ENCODE data around the gene KRT6B. TPM values are rescaled to one million over a fixed set of nuclear protein-coding genes. Genes with fewer than 3 reads are reported as not detected.

Gene KRT6B
- total and polyA plus RNA-seq, 2 of the 8 experiments (the other 6 are each of a cell fraction or from before 2014, with no cell fraction given): not detected

- Histone ChIP-seq H3K9me3 (ENCODE audit: insufficient read depth in 2 of 2, low read depth in 1 of 2, low read length in 1 of 2) (no peaks in the 10 kb centered on the region), H4K8ac (ENCODE audit: extremely low read depth, insufficient read depth, low read length) (no peak overlapping the region), H2BK12ac (ENCODE audit: low read depth, low read length) (no peak overlapping the region), H3K36me3 (ENCODE audit: control insufficient read depth in 2 of 4, insufficient read depth in 4 of 4, low read length in 3 of 4) (no peaks in the 10 kb centered on the region), H3K27me3 (replicated peaks in 1 of 4; ENCODE audit: control insufficient read depth in 3 of 4, extremely low read depth in 1 of 4, insufficient read depth in 3 of 4, low read length in 3 of 4) (no peaks in the 10 kb centered on the region; a peak in 1 of 7 replicates), H3K79me1 (ENCODE audit: low read depth, low read length) (no peaks in the 10 kb centered on the region), H2BK15ac (ENCODE audit: low read length) (0 out of 2 replicates have a peak overlapping the region, but pooled peaks have one; percentile 73), H3K23me2 (ENCODE audit: low read depth, low read length) (no peaks in the 10 kb centered on the region; the same call in 1 of the 2 replicates), H4K20me1 (replicated peaks in 1 of 2; ENCODE audit: control insufficient read depth in 1 of 2, insufficient read depth in 2 of 2, low read length in 2 of 2) (no peaks in the 10 kb centered on the region), H2BK5ac (ENCODE audit: low read depth, low read length) (no peak overlapping the region), H2BK20ac (ENCODE audit: low read length) (no peak overlapping the region), H3K9ac (replicated peaks in 1 of 4; ENCODE audit: extremely low read depth in 1 of 4, low read depth in 3 of 4, low read length in 3 of 4) (no peak overlapping the region), H3K4me2 (ENCODE audit: insufficient read depth in 1 of 2, low read depth in 2 of 2, low read length in 2 of 2) (no peak overlapping the region), H4K91ac (replicated peaks; ENCODE audit: insufficient read length, low read length) (no peak overlapping the region), H3K18ac (ENCODE audit: extremely low read depth, low read length) (no peak overlapping the region), H2BK120ac (replicated peaks; ENCODE audit: low read depth, low read length) (no peak overlapping the region), H3K79me2 (ENCODE audit: control insufficient read depth in 1 of 2, insufficient read depth in 2 of 2, low read length in 2 of 2) (no peaks in the 10 kb centered on the region), H3K23ac (ENCODE audit: insufficient read length) (no peak overlapping the region), H3K4me1 (replicated peaks in 1 of 4; ENCODE audit: control insufficient read depth in 3 of 4, insufficient read depth in 4 of 4, low read length in 3 of 4) (peaks cover 5 to 10% (median 8%) of the 10 kb centered on the region in 4 experiments; a peak in 6 of 7 replicates), H4K5ac (ENCODE audit: insufficient read length, low read depth, low read length) (no peak overlapping the region), H3K14ac (ENCODE audit: insufficient read length) (no peak overlapping the region), H3K4ac (replicated peaks; ENCODE audit: insufficient read length, low read depth, low read length) (no peak overlapping the region), H3K4me3 (ENCODE audit: extremely low read depth in 1 of 4, insufficient read depth in 2 of 4, low read depth in 3 of 4, low read length in 4 of 4) (no peak overlapping the region), H3K56ac (replicated peaks; ENCODE audit: insufficient read length, low read depth, low read length) (no peak overlapping the region), H2AFZ (ENCODE audit: low read length) (no peak overlapping the region), H3K27ac (ENCODE audit: low read depth, low read length) (no peak overlapping the region), H2AK5ac (ENCODE audit: low read depth, low read length) (no peak overlapping the region)
- 95% methylated on average over 7 of the region's 7 CpGs; no CpG with 5 or more reads in 1 of the 2 experiments for WGBS, 2 experiments (ENCODE audit: extremely low coverage in 1 of 2, insufficient coverage in 1 of 2, insufficient read length in 1 of 2, insufficient replicate concordance in 2 of 2, low coverage in 1 of 2, low lambda C conversion rate in 2 of 2, missing lambda C conversion rate in 1 of 2)
- DNase-seq (ENCODE audit: low read depth in 1 of 2, low spot score in 2 of 2) (no peak), FAIRE-seq (no peak)
- TF ChIP-seq SIN3A (conservative IDR thresholded peaks at IDR 0.05 in 1 of 2, IDR thresholded peaks at IDR 0.05 in 1 of 2; ENCODE audit: low read depth in 1 of 2, low read length in 2 of 2) (no peak), KDM5A (IDR thresholded peaks at IDR 0.05; ENCODE audit: low read length) (no peak), ASH2L (IDR thresholded peaks at IDR 0.05; ENCODE audit: low read length) (no peak), ZNF274 (IDR thresholded peaks at IDR 0.05; ENCODE audit: borderline replicate concordance, extremely low read depth, low read length) (no peak), NANOG (IDR thresholded peaks at IDR 0.05; ENCODE audit: insufficient read depth, low read depth, low read length, poor library complexity, severe bottlenecking) (no peak), MAX (IDR thresholded peaks at IDR 0.05) (no peak)
- CTCF ChIA-PET (ENCODE audit: partially characterized antibody): interaction anchor here (1.2 to 1.6 kb wide), 2 partner anchors 21 to 163 kb away, joined by 3 read pairs; no protein-coding TSS in a partner anchor
- POLR2A ChIA-PET (ENCODE audit: partially characterized antibody): no interaction called here
Measured at GRCh38 chr12:52497975-52498374, 46.0 kb upstream of the KRT6B start.
